GM19452 (cell line): Measurements from ENCODE around the gene USP15.
"Not testable (repeated sequence)": the region's sequence is repeated elsewhere in the genome, so short reads cannot be mapped to it uniquely, and the experiment has no call there.

ENCODE experiments used
- ATAC-seq: cut with Tn5 transposase; IDR thresholded peaks from one replicate; pipeline ENCODE4 v1.9.1; 2021; ENCODE audit not compliant: unreplicated experiment

USP15 gene

DNA sequence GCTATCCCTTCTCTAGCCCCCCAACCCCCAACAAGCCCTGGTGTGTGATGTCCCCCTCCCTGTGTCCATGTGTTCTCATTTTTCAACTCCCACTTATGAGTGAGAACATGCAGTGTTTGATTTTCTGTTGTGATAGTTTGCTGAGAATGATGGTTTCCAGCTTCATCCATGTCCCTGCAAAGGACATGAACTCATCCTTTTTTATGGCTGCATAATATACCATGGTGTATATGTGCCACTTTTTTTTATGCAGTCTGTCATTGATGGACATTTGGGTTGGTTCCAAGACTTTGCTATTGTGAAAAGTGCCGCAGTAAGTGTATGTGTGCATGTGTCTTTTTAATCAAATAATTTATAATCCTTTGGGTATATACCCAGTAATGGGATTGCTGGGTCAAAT lies 104.5 kb downstream of the USP15 start:
- not testable (repeated sequence) for ATAC-seq

DNA sequence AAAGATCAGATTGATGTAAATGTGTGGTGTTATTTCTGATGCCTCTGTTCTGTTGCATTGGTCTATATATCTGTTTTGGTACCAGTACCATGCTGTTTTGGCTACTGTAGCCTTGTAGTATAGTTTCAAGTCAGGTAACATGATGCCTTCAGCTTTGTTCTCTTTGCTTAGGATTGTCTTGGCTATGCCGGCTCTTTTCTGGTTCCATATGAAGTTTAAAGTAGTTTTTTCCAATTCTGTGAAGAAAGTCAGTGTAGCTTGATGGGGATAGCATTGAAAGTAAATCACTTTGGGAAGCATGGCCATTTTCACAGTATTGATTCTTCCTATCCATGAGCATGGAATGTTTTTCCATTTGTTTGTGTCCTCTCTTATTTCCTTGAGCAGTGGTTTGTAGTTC lies 105.6 kb downstream of the USP15 start:
- ATAC-seq, result not testable (repeated sequence)

DNA sequence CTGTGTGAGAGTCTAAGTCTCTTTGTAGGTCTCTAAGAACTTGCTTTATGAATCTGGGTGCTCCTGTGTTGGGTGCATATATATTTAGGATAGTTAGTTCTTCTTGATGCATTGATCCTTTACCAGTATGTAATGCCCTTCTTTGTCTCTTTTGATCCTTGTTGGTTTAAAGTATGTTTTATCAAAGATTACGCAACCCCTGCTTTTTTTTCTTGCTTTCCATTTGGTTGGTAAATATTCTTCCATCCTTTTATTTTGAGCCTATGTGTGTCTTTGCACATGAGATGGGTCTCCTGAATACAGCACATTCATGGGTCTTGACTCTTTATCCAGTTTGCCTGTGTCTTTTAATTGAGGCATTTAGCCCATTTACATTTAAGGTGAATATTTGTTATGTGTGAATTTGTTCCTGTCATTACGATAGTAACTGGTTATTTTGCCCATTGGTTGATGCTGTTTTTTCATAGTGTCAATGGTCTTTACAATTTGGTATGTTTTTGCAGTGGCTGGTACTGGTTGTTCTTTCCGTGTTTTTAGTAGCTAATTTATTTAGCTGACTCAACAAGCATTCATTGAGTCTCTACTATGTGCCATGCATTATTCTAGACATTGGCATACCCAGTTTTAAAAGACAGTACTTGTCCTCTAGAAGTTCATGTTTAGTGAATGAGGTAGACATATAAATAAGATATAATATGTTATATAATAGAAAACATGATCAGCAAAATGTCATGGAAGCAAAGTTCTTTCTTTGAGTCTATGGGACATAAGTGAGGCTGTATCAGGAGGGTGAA lies 108.4 kb downstream of the USP15 start:
- not testable (repeated sequence) for ATAC-seq

DNA sequence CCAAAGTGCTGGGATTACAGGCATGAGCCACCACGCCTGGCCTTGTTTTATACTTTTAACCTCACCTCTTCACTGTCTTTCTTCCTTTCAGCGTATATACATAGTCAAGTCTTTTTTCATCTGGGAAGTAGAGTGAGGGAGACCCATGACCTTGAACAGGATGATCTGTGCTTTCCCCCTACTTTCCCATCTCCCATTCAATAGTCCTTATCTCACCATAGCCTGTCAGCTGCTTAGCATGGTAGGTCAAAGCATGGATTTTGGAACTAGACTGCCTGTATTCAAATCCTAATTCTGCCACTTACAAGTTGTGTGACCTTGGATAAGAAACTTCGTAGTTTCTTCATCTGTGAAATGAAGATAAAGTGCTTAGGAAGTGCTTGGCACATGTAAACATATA lies 110.0 kb downstream of the USP15 start:
- ATAC-seq, result no peak

DNA sequence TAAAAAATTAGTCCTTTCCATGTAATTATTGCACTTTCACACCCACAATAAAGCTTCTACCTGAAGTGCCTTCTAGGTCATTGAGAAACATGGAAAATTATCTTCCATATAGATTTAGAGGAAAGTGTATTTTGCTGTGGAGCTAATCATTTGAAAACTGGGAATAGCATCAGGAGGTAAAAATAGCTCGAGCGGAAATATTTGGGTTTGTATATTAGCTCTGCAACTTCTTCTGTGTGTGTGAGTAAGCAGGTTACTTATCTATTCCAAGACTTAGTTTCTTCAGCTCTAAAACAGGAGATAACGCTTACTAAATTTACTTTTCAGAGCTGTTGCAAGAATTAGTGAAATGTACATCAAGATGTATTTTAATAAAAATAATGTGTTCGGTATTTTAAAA lies 111.5 kb downstream of the USP15 start:
- ATAC-seq, result no peak

DNA sequence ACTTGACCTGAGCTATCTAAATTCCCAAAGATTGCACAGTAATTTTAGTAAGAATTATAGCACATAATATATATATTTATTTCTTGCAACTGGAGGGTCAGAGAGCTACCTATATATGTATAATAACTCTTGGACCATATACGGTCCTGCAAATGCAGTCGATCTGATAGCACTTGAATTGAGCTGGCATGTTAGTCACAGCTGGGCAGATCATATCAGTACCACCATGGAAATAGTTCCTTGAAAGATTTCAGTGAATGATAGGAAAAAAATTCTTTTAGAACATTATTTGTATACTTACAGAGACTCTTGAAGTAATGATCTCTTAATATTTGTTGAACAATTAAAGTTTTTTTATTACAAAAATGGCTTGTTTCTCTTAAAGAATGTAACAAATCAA lies 111.9 kb downstream of the USP15 start:
- ATAC-seq, result no peak

DNA sequence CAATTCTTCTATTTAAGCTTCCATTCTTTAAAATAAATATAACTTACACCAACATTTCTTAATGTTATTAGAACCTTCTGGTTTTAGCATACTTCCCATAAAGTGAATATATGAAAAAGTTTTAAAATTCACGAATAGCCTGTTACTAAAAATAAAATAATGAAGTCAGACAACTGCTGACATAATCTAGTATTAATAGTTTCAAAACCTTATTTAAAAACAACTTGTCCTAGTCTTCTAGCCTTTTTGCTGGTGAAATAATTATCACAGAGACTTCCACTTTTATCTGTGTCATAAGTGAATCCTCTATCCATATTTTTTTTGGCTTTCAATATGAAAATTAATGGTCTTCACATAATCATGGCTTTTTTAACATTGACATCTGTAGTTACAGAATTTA lies 112.6 kb downstream of the USP15 start:
- ATAC-seq, result no peak

DNA sequence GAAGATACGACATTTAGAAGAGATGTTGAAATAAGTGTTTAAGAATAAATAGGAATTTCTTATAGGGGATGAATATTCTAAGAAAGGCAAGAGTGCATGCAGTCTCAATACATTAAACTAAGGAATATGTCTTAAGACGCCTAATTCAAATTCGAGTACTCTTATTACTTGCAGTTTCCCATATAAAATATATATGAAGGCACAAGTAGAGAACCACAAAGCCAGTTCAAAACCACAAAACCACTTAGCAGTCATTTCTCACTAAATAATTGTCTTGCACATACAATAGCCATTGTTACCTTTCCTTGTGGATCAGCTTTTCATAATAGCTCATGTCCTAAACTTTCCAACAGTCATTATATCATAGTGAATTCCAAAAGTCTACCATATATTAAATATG lies 115.4 kb downstream of the USP15 start:
- ATAC-seq, result no peak

DNA sequence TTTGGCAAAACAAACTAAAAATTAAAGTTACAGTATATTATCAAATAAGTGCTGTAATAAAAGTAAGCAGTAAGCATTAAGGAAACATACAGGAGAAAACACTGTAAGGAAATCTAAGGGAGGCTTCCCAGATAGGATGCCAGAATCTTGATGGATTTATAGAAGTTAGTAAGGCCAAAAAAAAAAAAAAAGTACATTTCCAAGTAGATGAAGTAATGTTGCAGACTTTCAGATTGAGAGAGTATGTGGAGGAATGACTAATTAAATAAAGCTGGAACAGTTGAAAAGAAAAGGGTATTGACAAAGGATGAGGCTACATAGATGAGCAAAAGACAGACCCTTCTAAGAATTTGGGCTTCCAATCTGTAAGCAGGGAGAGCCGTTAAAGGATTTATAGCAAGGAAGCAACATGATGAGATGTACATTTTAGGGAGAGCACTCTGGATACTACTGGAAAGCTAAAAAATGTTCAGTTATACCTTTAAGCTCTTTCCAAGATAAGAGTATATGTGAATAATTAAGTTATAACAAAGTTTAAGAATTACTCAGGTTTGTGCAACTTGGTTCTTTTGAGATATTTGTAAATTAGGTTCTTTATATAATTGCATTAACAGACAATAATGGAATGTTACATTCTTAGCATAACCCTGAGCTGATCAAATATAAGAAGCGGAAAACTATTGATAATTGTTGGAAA lies 119.0 kb downstream of the USP15 start:
- ATAC-seq, result no peak

DNA sequence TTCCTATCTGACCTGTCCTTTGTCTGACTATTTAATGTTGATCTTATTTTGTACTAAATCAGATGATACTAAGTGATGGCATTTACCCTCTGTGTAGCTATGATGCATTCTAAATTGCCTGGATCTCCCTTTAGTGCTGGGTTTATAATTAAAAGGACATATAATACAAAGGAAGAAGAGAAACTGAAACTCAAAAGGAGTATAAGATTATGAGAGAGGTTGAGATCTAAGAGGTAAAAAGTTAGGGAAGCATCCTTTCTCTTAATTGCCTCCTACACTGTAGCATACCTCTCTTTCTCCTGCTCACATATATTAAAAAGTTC lies 119.5 kb downstream of the USP15 start:
- no peak for ATAC-seq

DNA sequence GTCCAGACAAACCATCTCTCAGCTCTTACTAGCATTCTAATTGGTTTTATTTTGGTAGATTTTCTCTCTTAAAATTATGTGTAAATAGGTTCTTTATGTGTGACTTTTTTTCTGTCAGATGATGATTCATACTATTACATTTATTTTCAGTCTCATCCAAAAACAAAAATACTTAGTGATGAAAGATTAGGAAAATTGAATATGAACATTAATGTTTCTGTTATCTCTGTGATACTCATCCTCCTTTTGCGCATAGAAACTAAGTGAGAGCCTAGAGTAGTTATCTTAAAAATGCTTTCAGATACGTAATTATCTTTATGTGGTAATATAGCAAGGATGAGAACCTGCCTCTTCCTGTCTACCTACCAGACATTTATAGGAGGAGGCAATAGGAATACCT lies 122.3 kb downstream of the USP15 start:
- no peak for ATAC-seq

DNA sequence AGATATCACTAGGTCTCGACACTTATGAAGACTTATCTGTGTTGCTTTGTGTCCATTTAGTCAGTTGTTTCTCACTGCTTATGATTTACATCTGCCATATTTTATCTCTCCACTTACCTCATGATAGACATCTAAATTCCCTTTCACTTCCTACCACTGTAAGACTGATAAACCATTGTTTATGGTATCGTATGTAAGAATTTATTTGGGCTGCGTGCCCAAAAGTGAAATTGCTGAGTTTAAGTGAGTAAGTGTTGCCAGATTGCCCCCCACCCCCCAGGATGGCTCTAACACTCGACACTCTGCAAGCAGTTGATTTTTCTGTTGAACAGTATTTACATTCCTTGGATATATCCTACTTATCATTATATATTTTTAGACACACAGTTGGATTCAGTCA lies 136.5 kb downstream of the USP15 start:
- ATAC-seq, result no peak

DNA sequence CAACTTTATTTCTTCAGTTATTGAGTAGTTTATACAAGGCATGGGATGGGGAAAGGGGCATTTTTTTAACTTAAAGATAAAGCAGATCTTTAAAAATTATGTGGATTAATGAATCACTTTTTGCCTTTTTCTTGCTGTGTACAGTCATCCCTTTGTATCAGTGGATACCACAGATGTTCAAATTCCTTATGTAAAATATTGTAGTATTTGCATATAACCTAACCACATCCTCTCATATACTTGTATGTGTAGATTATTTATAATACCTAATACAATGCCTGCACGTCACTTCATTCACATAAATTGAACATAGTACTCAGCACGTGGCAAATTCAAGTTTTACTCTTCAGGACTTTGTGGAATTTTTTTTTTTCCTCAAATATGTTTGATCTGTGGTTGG lies 139.9 kb downstream of the USP15 start:
- peak; percentile 57 for ATAC-seq

DNA sequence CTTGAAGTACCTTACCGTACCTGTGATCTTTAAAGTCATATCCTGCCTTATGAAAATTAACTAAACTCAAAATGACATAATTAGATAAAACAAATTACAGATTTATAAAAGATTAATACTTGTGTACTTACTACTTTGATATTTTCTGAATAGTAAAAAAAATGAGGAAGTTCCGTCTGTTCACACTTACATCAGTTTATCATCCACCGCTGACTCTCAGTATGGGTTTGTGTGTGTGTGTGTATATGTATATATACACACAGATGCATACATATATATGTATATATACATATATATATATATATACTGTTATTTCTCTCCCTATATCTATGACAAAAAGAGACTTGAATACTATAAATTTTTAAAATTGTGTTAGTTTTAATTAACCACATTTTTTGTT lies 141.4 kb downstream of the USP15 start:
- ATAC-seq, result no peak

DNA sequence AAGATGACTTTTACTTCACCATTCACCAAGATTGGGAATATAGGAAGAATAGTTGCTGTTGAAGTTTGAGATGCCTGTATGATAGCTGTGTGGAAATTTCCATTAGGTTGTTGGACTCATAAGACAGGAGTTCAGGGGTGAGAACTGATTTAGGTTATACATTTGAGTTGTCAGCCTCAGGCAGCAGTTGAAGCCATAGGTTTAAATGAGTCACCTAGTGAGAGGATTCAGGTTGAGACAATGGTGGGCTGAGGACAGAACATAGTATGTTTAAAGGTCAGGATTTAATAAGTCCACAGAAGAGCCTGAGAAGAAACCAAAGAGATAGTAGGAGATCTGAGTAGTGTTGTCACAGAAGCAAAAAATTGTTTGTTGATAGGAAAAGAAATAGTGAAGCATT lies 142.8 kb downstream of the USP15 start:
- ATAC-seq, result no peak

DNA sequence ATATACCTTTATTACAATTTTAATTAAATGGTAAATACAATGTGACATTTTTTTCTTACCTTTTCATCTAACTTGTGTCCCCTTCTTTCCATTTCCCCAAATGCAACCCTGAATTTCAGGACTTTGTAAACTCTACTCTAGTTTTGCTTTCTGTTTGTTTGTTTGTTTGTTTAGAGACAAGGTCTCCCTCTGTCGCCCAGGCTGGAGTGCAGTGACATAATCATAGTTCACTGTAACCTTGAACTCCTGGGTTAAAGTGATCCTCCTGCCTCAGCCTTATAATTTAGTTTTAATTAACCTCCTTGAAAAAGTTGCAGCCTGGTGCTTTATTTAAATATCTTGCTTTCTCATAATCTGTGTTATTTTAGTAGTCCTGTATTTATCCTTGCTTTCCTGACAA lies 147.4 kb downstream of the USP15 start:
- ATAC-seq, result no peak

DNA sequence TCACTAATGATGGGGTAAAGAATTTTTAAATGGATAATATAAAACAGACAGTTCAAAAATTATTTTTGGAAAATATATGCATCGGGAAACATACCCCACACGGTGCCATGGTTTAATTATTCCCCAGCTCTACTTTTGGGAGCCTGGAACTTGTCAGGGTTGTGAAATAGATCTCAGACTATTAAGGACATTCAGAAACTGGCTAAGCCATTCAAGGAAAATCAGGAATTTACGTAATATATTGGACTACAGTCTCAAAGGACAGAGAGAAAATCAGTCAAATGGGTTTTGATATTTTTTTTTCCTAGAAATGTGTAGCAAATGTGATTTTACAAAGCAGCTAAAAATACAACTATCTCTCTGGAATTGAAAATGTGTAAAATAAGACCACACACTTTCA lies 148.9 kb downstream of the USP15 start:
- ATAC-seq, result no peak

DNA sequence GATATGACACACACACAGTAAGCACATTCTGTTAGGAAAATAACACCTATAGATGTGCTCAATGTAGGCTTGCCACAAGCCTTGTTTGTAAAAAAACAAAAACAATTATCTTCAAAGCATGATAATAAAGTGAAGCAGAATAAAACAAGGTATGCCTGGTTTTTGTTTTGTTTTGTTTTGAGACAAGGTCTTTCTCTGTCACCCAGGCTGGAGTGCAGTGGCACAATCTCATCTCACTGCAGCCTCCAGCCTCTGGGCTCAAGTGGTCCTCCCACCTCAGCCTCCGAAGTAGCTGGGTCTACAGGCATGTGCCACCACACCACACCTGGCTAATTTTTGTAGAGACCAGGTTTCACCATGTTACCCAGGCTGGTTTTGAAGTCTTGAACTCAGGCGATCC lies 154.0 kb downstream of the USP15 start:
- ATAC-seq, result no peak

DNA sequence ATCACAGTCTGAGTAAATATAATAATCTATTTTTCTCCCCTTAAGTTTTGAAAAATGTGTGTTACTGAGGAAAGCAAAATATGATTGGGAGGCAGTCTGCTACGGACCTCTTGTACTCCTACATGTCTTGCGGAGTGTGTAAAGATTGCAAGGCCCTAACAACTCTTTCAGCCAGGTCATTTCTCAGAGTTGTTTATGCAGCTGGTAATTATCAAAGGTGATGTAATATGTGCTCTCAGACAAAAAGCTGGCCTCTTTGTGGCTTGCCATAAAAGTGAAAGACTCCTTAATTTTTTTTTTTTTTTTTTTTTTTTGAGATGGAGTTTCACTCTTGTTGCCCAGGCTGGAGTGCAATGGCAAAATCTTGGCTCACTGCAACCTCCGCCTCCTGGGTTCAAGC lies 165.9 kb downstream of the USP15 start:
- no peak for ATAC-seq

DNA sequence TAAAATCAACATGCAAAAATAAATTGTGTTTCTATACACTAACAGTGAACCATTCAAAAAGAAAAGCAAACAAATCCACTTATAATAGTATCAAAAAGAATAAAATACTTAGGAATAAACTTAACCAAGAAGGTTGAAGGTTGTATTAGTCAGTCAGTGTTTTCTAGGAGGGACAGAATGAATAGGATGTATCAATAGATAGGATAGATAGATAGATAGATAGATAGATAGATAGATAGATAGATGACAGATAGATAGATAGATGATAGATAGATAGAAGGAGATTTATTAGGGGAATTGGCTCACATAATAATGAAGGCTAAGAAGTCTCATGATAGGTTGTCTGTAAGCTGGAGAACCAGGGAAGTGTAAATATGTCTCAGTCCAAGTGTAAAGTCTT lies 169.3 kb downstream of the USP15 start:
- no peak for ATAC-seq

DNA sequence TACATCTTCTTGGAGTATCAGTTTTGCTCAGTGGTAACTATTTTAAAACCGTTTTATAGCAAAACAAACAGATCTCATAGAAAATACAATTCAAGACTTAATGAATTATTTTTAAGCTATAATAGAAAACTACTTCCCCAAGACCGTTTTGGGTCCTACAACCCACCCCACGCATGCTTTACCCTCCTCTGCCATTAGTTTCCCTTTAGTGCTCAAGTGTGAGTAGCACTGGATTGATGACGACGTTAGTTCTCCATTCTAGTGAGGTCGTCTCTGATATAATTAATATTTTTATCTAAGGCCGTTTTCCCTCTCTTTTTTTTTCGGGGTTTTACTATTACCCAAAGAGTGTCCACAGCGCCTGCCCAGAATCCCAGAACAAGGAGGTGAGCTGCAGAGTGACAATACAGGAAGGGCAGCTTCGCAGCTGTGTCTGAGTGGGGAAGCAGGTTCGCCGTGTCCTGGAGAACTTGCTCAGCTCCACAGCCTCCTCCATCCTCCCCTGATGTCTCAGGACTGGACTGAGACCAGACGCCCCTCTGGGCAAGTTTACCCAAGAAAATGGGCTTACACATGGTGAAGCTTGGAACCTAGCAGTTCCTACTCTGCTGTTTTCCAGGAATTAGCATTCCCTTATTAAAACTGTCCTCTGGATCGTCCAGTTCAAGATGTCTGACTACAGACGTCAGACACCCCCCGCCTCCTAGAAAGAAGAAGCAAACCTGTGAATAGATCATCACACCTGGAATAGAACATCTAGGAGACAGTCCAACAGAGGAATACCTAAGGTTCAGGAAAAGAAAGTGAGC lies 174.5 kb downstream of the USP15 start:
- ATAC-seq, result no peak
